KMS-11 (cell line): ENCODE results near the gene VGLL1.
A peak's percentile ranks its signal among the peaks of the same experiment; 100 is the strongest.

ENCODE experiments used
- H2AFZ ChIP-seq: fragments of 200-600 bp; sonication (generic); 2 replicates; pipeline ENCODE4 v1.6.1; 2016; ENCODE audit warnings: antibody characterized with exemption, mixed run types, low read depth
- H3K27ac ChIP-seq: fragments of 200-600 bp; sonication (generic); 2 replicates; pipeline ENCODE4 v1.6.1; 2016; ENCODE audit warnings: mild to moderate bottlenecking, mixed run types
- H3K27me3 ChIP-seq: fragments of 200-600 bp; sonication (generic); 2 replicates; pipeline ENCODE4 v1.6.1; 2017; ENCODE audit warnings: mild to moderate bottlenecking, low read depth, mixed run types, moderate library complexity; ENCODE audit not compliant: insufficient read depth
- H3K36me3 ChIP-seq: fragments of 200-600 bp; sonication (generic); 2 replicates; pipeline ENCODE4 v1.6.1; 2017; ENCODE audit warnings: mild to moderate bottlenecking, mixed run types; ENCODE audit not compliant: insufficient read depth
- H3K4me1 ChIP-seq: fragments of 200-600 bp; sonication (generic); 2 replicates; pipeline ENCODE4 v1.6.1; 2016; ENCODE audit warnings: mild to moderate bottlenecking, low read depth, mixed run types; ENCODE audit not compliant: poor library complexity, severe bottlenecking
- H3K4me2 ChIP-seq: fragments of 200-600 bp; sonication (generic); 2 replicates; pipeline ENCODE4 v1.7.0; 2016; ENCODE audit warnings: mild to moderate bottlenecking, mixed run types
- H3K4me3 ChIP-seq: fragments of 200-600 bp; sonication (generic); IDR thresholded peaks from 2 replicates; pipeline ENCODE4 v1.6.1; 2017; ENCODE audit warnings: low read depth, low read length, mixed read lengths; ENCODE audit not compliant: insufficient read depth
- H3K79me2 ChIP-seq: fragments of 200-600 bp; sonication (generic); 2 replicates; pipeline ENCODE4 v1.6.1; 2016; ENCODE audit warnings: low read depth, mixed run types; ENCODE audit not compliant: insufficient read depth
- H3K9ac ChIP-seq: fragments of 200-600 bp; sonication (generic); 2 replicates; pipeline ENCODE4 v1.6.1; 2016; ENCODE audit warnings: mild to moderate bottlenecking, mixed run types
- H4K20me1 ChIP-seq: fragments of 200-600 bp; sonication (generic); 2 replicates; pipeline ENCODE4 v1.6.1; 2016; ENCODE audit warnings: mild to moderate bottlenecking, mixed run types; ENCODE audit not compliant: insufficient read depth
- TF ChIP-seq, protein P1 (sequence below): fragments of 200-600 bp; sonication (generic); conservative IDR thresholded peaks from 2 replicates; pipeline ENCODE4 v1.6.1; 2017; ENCODE audit warnings: low read depth, mild to moderate bottlenecking, antibody characterized with exemption, low read length, moderate library complexity, mixed read lengths

Gene VGLL1

DNA sequence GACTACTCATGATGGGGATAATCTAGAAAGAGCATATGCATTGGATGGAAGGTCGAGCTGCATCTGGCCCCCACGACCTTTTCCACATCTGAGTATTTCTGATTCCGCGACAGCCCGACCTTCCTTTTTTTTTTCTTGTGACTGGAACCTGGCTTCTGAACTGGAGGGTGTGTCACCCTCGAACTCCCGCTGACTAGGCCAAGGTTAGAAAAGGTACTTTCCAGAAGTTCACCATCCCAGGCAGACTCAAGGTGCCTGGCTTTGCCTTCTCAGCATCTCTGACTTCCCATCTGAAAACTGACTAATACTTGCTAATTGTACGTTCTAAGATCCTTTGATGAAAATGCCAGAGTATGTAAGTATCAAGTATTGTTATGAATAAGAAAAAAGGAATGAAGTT, 66.6 kb downstream of the VGLL1 start:
- Histone ChIP-seq H3K27me3 (no peaks in the 10 kb centered on the region), H3K9ac (0 out of 2 replicates have a peak overlapping the region, but pooled peaks have one; percentile 19), H4K20me1 (no peaks in the 10 kb centered on the region), H3K79me2 (no peaks in the 10 kb centered on the region), H3K4me1 (peaks cover 35% of the 10 kb centered on the region), H3K4me3 (no peak overlapping the region), H3K27ac (peak overlapping the region; percentile 70), H2AFZ (peak overlapping the region; percentile 50; the same call in 1 of the 2 replicates), H3K36me3 (no peaks in the 10 kb centered on the region), H3K4me2 (peak overlapping the region; percentile 66)
- TF ChIP-seq, protein P1, sequence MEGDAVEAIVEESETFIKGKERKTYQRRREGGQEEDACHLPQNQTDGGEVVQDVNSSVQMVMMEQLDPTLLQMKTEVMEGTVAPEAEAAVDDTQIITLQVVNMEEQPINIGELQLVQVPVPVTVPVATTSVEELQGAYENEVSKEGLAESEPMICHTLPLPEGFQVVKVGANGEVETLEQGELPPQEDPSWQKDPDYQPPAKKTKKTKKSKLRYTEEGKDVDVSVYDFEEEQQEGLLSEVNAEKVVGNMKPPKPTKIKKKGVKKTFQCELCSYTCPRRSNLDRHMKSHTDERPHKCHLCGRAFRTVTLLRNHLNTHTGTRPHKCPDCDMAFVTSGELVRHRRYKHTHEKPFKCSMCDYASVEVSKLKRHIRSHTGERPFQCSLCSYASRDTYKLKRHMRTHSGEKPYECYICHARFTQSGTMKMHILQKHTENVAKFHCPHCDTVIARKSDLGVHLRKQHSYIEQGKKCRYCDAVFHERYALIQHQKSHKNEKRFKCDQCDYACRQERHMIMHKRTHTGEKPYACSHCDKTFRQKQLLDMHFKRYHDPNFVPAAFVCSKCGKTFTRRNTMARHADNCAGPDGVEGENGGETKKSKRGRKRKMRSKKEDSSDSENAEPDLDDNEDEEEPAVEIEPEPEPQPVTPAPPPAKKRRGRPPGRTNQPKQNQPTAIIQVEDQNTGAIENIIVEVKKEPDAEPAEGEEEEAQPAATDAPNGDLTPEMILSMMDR, result no peak

DNA sequence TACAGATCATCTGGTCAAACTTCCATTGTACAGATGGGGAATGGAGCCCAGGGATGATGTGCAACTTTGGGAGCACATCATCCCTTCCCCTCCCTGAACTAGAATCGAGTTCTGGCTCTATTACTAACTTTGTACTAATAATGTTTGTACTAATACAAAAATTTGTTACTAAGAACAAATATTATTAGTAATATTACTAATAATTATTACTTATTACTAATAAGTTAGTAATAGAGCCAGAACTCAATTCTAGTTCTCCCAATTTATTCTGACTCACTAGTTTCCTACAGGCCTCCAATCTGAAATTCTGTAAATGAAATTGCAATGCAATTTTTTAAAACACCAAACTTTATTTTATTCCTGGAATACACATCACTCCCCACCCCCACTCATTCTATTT, 68.0 kb downstream of the VGLL1 start:
- H2AFZ ChIP-seq, result no peak overlapping the region
- no peaks in the 10 kb centered on the region for H4K20me1 ChIP-seq
- H3K4me3 ChIP-seq, result no peak overlapping the region
- no peaks in the 10 kb centered on the region for H3K36me3 ChIP-seq
- H3K4me1 ChIP-seq, result peaks cover 35% of the 10 kb centered on the region
- H3K27me3 ChIP-seq, result no peaks in the 10 kb centered on the region
- no peak overlapping the region; the same call in 1 of the 2 replicates for H3K4me2 ChIP-seq
- TF ChIP-seq, protein P1, result no peak
- no peak overlapping the region for H3K9ac ChIP-seq
- no peaks in the 10 kb centered on the region for H3K79me2 ChIP-seq
- peak overlapping the region; percentile 70; the same call in 1 of the 2 replicates for H3K27ac ChIP-seq
